Frontal cortex (tissue), 4 donors: ENCODE data around the gene CHMP2A. TPM values are rescaled to one million over a fixed set of nuclear protein-coding genes. Genes with fewer than 3 reads are reported as not detected.

Source experiments
- DNase-seq, 2 donors: peaks; one replicate each; pipeline ENCODE4 v3.0.0; 2012; ENCODE audit warnings: low spot score in 2 of 2
- FAIRE-seq: peaks from 2 replicates; lab custom pipeline; 2012; peaks lifted over from hg19 to GRCh38; lab: Jason Lieb, UNC
- total RNA-seq: library from RNA; depleted of rRNA; stranded (reverse); fragments of >200 nt; gene quantifications from one replicate; pipeline ENCODE4 v1.2.3, GENCODE V29; 2014
- donor health status: control.
- donor health status: control.
- donor health status: control.

CHMP2A gene
- total RNA-seq, 1 donor from 2014 or later = 62.8 TPM

- DNase-seq = no peak
- FAIRE-seq = no peak
Measured at GRCh38 chr19:58557221-58558065, 2.5 kb upstream of the CHMP2A start.

GRCh38 chr19:58556622-58557220 lies 1.8 kb upstream of the CHMP2A start:
- DNase-seq (no peak), FAIRE-seq (no peak)

GRCh38 chr19:58555920-58556621 lies 1.2 kb upstream of the CHMP2A start:
- DNase-seq (no peak), FAIRE-seq (no peak)

- DNase-seq = no peak
Measured at GRCh38 chr19:58555369-58555885, 522 bp upstream of the CHMP2A start.

GRCh38 chr19:58553799-58554493 lies 959 bp downstream of the CHMP2A start:
- DNase-seq (no peak), FAIRE-seq (no peak)

More at GRCh38 chr19:58555369-58555885, 522 bp upstream of the CHMP2A start:
- no peak for FAIRE-seq

GRCh38 chr19:58552655-58553054 lies 2.2 kb downstream of the CHMP2A start:
- DNase-seq (no peak), FAIRE-seq (no peak)

GRCh38 chr19:58551577-58552471 lies 3.1 kb downstream of the CHMP2A start:
- FAIRE-seq (no peak), DNase-seq (no peak)

GRCh38 chr19:58551123-58551497 lies 3.8 kb downstream of the CHMP2A start:
- DNase-seq = no peak
- FAIRE-seq = no peak

GRCh38 chr19:58550362-58551122 lies 4.4 kb downstream of the CHMP2A start:
- DNase-seq = no peak
- FAIRE-seq = no peak

- DNase-seq (no peak), FAIRE-seq (no peak)
Measured at GRCh38 chr19:58549664-58550361, 5.1 kb downstream of the CHMP2A start.

GRCh38 chr19:58548859-58549663 lies 5.8 kb downstream of the CHMP2A start:
- FAIRE-seq (no peak), DNase-seq (no peak)

- FAIRE-seq = no peak
- no peak for DNase-seq
Measured at GRCh38 chr19:58547323-58548312, 7.3 kb downstream of the CHMP2A start.

GRCh38 chr19:58546019-58546530 lies 8.8 kb downstream of the CHMP2A start:
- no peak for FAIRE-seq
- DNase-seq = no peak

GRCh38 chr19:58545286-58546018 lies 9.5 kb downstream of the CHMP2A start:
- DNase-seq (no peak), FAIRE-seq (no peak)
